Aorta (tissue), 5 donors: ENCODE measurements around the gene RGS3. TPM values are rescaled to one million over a fixed set of nuclear protein-coding genes. Genes with fewer than 3 reads are reported as not detected.
A peak's percentile ranks its signal among the peaks of the same experiment; 100 is the strongest.
"Not testable (repeated sequence)": the region's sequence is repeated elsewhere in the genome, so short reads cannot be mapped to it uniquely, and the experiment has no call there.

ENCODE experiments used
- ATAC-seq: fragments of 200-7000 bp; cut with Tn5 transposase; one replicate; pipeline ENCODE4 v1.9.1; 2022; ENCODE audit warnings: moderate library complexity; ENCODE audit not compliant: low FRiP score
- DNase-seq, 2 donors: peaks; one replicate each; pipeline ENCODE4 v3.0.0-alpha.2; 2020
- H3K27ac ChIP-seq, 2 donors: one replicate each; pipeline ENCODE4 v1.5.1; 2013; ENCODE audit warnings: low read length in 2 of 2, mild to moderate bottlenecking in 2 of 2, moderate library complexity in 2 of 2, control low read depth in 1 of 2, inconsistent platforms in 1 of 2, low read depth in 1 of 2
- H3K27me3 ChIP-seq, 2 donors: one replicate each; pipeline ENCODE4 v1.6.1; 2013; ENCODE audit warnings: control low read depth in 1 of 2, low read length in 1 of 2, mild to moderate bottlenecking in 1 of 2, moderate library complexity in 1 of 2; ENCODE audit not compliant: insufficient read depth in 2 of 2, control insufficient read depth in 1 of 2
- H3K36me3 ChIP-seq, 2 donors: one replicate each; pipeline ENCODE4 v1.6.1; 2013; ENCODE audit warnings: control low read depth in 1 of 2, low read length in 1 of 2, mild to moderate bottlenecking in 1 of 2; ENCODE audit not compliant: insufficient read depth in 2 of 2, control insufficient read depth in 1 of 2
- H3K4me1 ChIP-seq, 2 donors: one replicate each; pipeline ENCODE4 v1.6.1; 2013; ENCODE audit warnings: low read length in 2 of 2, control low read depth in 1 of 2, mild to moderate bottlenecking in 1 of 2, moderate library complexity in 1 of 2; ENCODE audit not compliant: insufficient read depth in 2 of 2, control insufficient read depth in 1 of 2
- H3K4me3 ChIP-seq, 2 donors: one replicate each; pipeline ENCODE4 v1.5.1; 2013; ENCODE audit warnings: low read length in 2 of 2, control low read depth in 1 of 2, mild to moderate bottlenecking in 1 of 2
- H3K9me3 ChIP-seq: one replicate; pipeline ENCODE4 v1.6.1; 2013; ENCODE audit warnings: mild to moderate bottlenecking, low read length; ENCODE audit not compliant: control insufficient read depth
- WGBS, 2 donors: extraction: QIAGEN DNeasy Blood & Tissue Kit; methylation state at CpG; one replicate each; pipeline ENCODE4 v1.1.7; 2013; 5-methylcytosine and 5-hydroxymethylcytosine counted together
- intact Hi-C, 2 donors: fragments of 100-400 bp; cut with DNase I; formaldehyde crosslinking; loops; one replicate each; pipeline versions ENCODE4 v1.14.2 to v1.15.0; 2022
- polyA plus RNA-seq, 2 donors: library from polyadenylated mRNA; stranded (reverse); fragments of 200-250 nt; gene quantifications; one replicate each; pipeline ENCODE4 v1.2.3, GENCODE V29; 2013
- total RNA-seq, 2 donors: library from RNA; stranded (reverse); fragmentation: NEBNext Ultra II Directional; extraction: Animal tissue kit (Norgen Biotek cat#: 25700); gene quantifications; one replicate each; pipeline ENCODE4 v1.2.1, GENCODE V29; 2021
- donor health status: healthy with polysubstance abuse.
- donor health status: Bipolar disorder and iron deficiency.
- donor health status: DM: no; HTN: no; CAD: no.
- donor health status: DM: no; HTN: no; CAD: no.
- donor health status: DM: yes; HTN: yes; CAD: no.

Gene RGS3
- total and polyA plus RNA-seq, 4 donors: 74.3 to 161 (median 149) TPM

- no peak overlapping the region for H3K27ac ChIP-seq
- no peaks in the 10 kb centered on the region for H3K9me3 ChIP-seq
- 78 to 86% methylated on average over 7 of the region's 7 CpGs for WGBS, 2 donors
- intact Hi-C loops: no loop called here
- H3K36me3 ChIP-seq: peaks cover 0 to 2% of the 10 kb centered on the region in 2 donors
- DNase-seq: no peak
- H3K4me3 ChIP-seq: no peak overlapping the region
- no peak for ATAC-seq
- no peaks in the 10 kb centered on the region for H3K4me1 ChIP-seq
- H3K27me3 ChIP-seq: no peaks in the 10 kb centered on the region
Measured at GRCh38 chr9:113542006-113542405, 78.5 kb downstream of the RGS3 start.

GRCh38 chr9:113542741-113543140 is 79.2 kb downstream of the RGS3 start:
- intact Hi-C loops: no loop called here
- Histone ChIP-seq H3K27ac (no peak overlapping the region), H3K27me3 (no peaks in the 10 kb centered on the region), H3K4me3 (no peak overlapping the region), H3K4me1 (no peaks in the 10 kb centered on the region), H3K36me3 (peaks cover 0 to 2% of the 10 kb centered on the region in 2 donors), H3K9me3 (no peaks in the 10 kb centered on the region)
- 80 to 87% methylated on average over 5 of the region's 5 CpGs for WGBS, 2 donors
- no peak for ATAC-seq
- no peak for DNase-seq

- DNase-seq: no peak
Measured at GRCh38 chr9:113543296-113543981, 79.9 kb downstream of the RGS3 start.

GRCh38 chr9:113543982-113544303 is 80.4 kb downstream of the RGS3 start:
- H3K27me3 ChIP-seq: no peaks in the 10 kb centered on the region
- ATAC-seq: no peak
- intact Hi-C loops: no loop called here
- H3K9me3 ChIP-seq: no peaks in the 10 kb centered on the region
- no peak overlapping the region for H3K4me3 ChIP-seq
- no peak overlapping the region for H3K27ac ChIP-seq
- no peak for DNase-seq
- H3K36me3 ChIP-seq: peaks cover 0 to 2% of the 10 kb centered on the region in 2 donors
- 76 to 84% methylated on average over 3 of the region's 3 CpGs for WGBS, 2 donors
- peaks cover 0 to 2% of the 10 kb centered on the region in 2 donors for H3K4me1 ChIP-seq

More at GRCh38 chr9:113543296-113543981, 79.9 kb downstream of the RGS3 start:
- no peaks in the 10 kb centered on the region for H3K9me3 ChIP-seq
- peaks cover 0 to 2% of the 10 kb centered on the region in 2 donors for H3K36me3 ChIP-seq
- H3K4me1 ChIP-seq: no peaks in the 10 kb centered on the region
- no peak for ATAC-seq
- no peak overlapping the region for H3K4me3 ChIP-seq
- WGBS, 2 donors: 90 to 92% methylated on average over 10 of the region's 10 CpGs
- no peak overlapping the region for H3K27ac ChIP-seq
- intact Hi-C loops: no loop called here
- no peaks in the 10 kb centered on the region for H3K27me3 ChIP-seq

GRCh38 chr9:113545068-113545467 is 81.5 kb downstream of the RGS3 start:
- no peak for DNase-seq
- Histone ChIP-seq H3K36me3 (peaks cover 0 to 2% of the 10 kb centered on the region in 2 donors), H3K4me3 (no peak overlapping the region), H3K27me3 (no peaks in the 10 kb centered on the region), H3K9me3 (no peaks in the 10 kb centered on the region), H3K4me1 (peaks cover 0 to 2% of the 10 kb centered on the region in 2 donors), H3K27ac (no peak overlapping the region)
- intact Hi-C loops: no loop called here
- ATAC-seq: no peak
- WGBS, 2 donors: 93 to 97% methylated on average over 2 of the region's 2 CpGs

GRCh38 chr9:113546566-113546965 is 83.0 kb downstream of the RGS3 start:
- intact Hi-C loops: no loop called here
- Histone ChIP-seq H3K4me1 (peaks cover 0 to 2% of the 10 kb centered on the region in 2 donors), H3K4me3 (no peak overlapping the region), H3K27me3 (no peaks in the 10 kb centered on the region), H3K36me3 (no peaks in the 10 kb centered on the region), H3K27ac (no peak overlapping the region), H3K9me3 (no peaks in the 10 kb centered on the region)
- no peak for ATAC-seq
- no peak for DNase-seq
- WGBS, 2 donors: 97 to 98% methylated on average over 5 of the region's 5 CpGs

- intact Hi-C loops: no loop called here
- no peak for DNase-seq
- Histone ChIP-seq H3K9me3 (no peaks in the 10 kb centered on the region), H3K4me1 (peaks cover 0 to 2% of the 10 kb centered on the region in 2 donors), H3K36me3 (no peaks in the 10 kb centered on the region), H3K4me3 (no peak overlapping the region), H3K27me3 (no peaks in the 10 kb centered on the region), H3K27ac (peak overlapping the region in 1 of 2 donors; percentile 47)
- no peak for ATAC-seq
- 89 to 92% methylated on average over 5 of the region's 5 CpGs for WGBS, 2 donors
Measured at GRCh38 chr9:113547501-113547900, 84.0 kb downstream of the RGS3 start.

GRCh38 chr9:113548221-113549041 is 84.9 kb downstream of the RGS3 start:
- peak overlapping the region; percentile 34 to 47 for H3K27ac ChIP-seq
- intact Hi-C loops: no loop called here
- H3K36me3 ChIP-seq: no peaks in the 10 kb centered on the region
- H3K4me3 ChIP-seq: no peak overlapping the region
- 2% methylated on average over 10 to 11 of the region's 11 CpGs for WGBS, 2 donors
- H3K9me3 ChIP-seq: no peaks in the 10 kb centered on the region
- DNase-seq: peak; percentile 86 to 92
- peaks cover 0 to 2% of the 10 kb centered on the region in 2 donors for H3K4me1 ChIP-seq
- ATAC-seq: peak; percentile 83
- no peaks in the 10 kb centered on the region for H3K27me3 ChIP-seq

- H3K4me3 ChIP-seq, H3K27ac ChIP-seq, H3K4me1 ChIP-seq, DNase-seq, H3K9me3 ChIP-seq, H3K27me3 ChIP-seq, H3K36me3 ChIP-seq, intact Hi-C loops, ATAC-seq: not testable (repeated sequence)
- 91 to 95% methylated on average over 8 of the region's 8 CpGs for whole genome bisulfite sequencing, 2 donors
Measured at GRCh38 chr9:113549892-113550291, 86.4 kb downstream of the RGS3 start.
